IPS-NIHi11 (cell line): ENCODE results near the gene DPH5.
A peak's percentile ranks its signal among the peaks of the same experiment; 100 is the strongest.
"Not testable (repeated sequence)": the region's sequence is repeated elsewhere in the genome, so short reads cannot be mapped to it uniquely, and the experiment has no call there.

ENCODE experiments used
- DNase-seq: peaks from one replicate; pipeline ENCODE4 v3.0.0; 2012; ENCODE audit warnings: mixed read lengths, low spot score

The DPH5 gene, protein sequence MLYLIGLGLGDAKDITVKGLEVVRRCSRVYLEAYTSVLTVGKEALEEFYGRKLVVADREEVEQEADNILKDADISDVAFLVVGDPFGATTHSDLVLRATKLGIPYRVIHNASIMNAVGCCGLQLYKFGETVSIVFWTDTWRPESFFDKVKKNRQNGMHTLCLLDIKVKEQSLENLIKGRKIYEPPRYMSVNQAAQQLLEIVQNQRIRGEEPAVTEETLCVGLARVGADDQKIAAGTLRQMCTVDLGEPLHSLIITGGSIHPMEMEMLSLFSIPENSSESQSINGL

GRCh38 chr1:101025657-101026429 is at the start of gene DPH5:
TSS of gene DPH5 (minus strand) at chr1:101025784. CDS start at chr1:101025443, 341 bp downstream.
- peak; percentile 87 for DNase-seq

- no peak for DNase-seq
Observed at GRCh38 chr1:101073836-101074235, 48.3 kb upstream of the DPH5 start.

GRCh38 chr1:101071470-101071891 is 45.9 kb upstream of the DPH5 start:
- no peak for DNase-seq

DNA sequence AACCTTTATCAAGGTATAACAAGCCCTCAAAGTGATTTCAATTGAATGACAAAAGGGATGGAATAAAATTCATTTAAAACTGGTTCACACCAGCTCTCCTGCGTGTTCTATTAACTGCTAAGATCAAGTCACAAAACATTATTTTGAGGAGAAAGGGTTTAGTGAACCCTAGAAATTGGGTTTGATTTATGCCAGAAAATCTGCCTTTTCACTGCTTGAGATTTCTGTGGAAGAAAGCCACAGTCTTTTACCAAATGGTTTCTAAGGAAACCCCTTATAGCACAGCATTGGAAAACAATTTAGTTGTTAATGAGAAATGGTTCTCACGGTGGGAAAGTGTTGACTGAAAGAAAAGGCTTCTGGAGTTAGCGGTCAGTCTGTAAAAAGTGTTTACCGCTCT is 43.6 kb upstream of the DPH5 start:
- no peak for DNase-seq

DNA sequence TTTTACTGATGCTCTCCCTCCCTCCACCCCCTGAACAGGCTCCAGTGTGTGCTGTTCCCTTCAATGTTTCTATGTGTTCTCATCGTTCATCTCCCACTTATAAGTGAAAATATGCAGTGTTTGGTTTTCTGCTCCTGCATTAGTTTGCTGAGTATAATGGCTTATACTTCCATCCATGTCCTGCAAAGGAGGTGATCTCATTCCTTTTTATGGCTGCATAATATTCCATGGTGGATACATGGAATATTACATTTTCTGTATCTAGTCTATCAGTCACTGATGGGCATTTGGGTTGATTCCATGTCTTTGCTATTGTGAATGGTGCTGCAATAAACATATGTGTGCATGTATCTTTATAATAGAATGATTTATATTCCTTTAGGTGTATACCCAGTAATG is 41.4 kb upstream of the DPH5 start:
- DNase-seq, result not testable (repeated sequence)

GRCh38 chr1:101066260-101066936 is 40.8 kb upstream of the DPH5 start:
- no peak for DNase-seq

- no peak for DNase-seq
Observed at GRCh38 chr1:101065575-101065974, 40.0 kb upstream of the DPH5 start.

DNA sequence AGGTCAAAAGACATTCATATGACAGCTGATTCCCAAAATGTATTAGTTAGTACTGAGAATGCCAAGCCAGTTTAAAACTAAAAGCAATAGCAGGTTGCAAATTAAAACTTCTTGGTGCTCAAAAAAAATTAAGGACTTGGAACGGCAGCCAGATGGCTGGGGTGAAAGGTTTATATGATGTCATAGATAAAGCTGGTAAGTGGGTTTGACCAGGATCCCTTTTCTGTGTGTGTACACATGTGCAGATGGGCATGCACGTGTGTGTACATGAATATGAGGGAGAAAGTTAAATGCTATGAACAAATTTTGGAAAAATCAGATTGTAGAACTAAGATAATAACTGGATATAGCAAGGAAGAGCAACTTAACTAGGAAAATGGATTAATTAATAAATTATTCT is 39.1 kb upstream of the DPH5 start:
- DNase-seq, result no peak

GRCh38 chr1:101060992-101061391 is 35.4 kb upstream of the DPH5 start:
- DNase-seq, result no peak

DNA sequence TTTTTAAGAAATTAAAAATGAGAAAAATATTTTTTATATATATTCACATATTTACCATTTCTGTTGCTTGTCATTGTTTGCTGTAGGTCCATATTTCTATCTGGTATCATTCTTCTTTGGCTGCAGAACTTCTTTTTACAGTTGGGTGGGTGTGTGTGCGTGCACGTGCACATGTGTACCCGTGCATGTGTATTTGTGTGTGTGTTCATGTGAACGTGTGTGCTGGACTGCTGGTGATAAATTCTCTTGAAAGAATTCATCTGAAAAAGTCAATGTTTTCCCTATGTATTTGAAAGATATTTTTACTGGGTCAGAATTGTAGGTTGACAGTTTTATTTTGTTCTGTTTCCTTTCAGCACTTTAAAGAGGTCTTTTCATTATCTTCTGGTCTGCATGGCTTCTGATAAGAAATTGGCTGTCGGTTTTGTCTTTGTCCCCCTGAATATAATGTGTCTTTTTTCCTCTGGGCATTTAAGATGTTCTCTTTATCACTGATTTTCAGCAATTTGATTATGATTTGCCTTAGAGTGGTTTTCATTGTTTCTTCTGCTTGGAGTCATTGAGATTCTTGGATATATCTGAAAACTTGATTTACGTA is 34.5 kb upstream of the DPH5 start:
- no peak for DNase-seq

- no peak for DNase-seq
Observed at GRCh38 chr1:101055623-101056022, 30.0 kb upstream of the DPH5 start.

GRCh38 chr1:101051688-101052638 is 26.4 kb upstream of the DPH5 start:
- no peak for DNase-seq

- DNase-seq, result no peak
Observed at GRCh38 chr1:101050869-101051268, 25.3 kb upstream of the DPH5 start.

DNA sequence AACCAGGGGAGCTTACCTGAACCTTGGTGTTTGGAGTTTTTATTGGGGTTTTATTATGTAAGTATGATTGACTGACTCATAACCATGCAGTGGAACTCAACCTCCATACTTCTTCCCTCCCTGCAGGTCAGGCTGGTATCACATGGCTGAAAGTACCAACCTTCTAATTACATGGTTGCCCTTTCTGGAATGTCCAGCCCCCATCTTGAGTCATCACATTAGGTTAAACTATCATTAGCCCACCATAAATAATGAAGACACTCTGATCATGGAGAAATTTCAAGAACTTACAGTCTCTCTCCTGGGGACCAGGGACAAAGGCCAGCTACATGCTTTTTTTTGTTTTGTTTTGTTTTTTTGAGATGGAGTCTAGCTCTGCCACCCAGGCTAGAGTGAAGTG is 19.2 kb upstream of the DPH5 start:
- no peak for DNase-seq

- no peak for DNase-seq
Observed at GRCh38 chr1:101044259-101044658, 18.7 kb upstream of the DPH5 start.

DNA sequence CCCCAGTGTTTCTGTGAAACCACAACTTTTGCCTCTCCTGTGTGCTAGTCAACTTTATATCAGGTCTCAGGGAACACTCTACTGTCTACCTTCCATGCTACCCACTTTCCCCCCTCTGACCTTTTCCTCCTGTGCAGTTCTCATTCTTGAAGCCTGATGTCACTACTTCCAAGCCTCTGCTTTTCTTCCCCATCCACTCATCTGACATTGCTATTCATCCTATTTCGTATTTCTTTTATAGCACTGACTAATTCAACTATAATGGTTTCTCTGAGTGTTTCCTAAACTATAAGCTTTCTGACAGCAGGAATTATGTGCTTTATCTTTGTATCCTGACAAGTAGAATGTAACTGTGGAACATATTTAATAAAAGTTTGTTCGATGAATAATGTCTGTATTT is 18.2 kb upstream of the DPH5 start:
- peak; percentile 3 for DNase-seq

DNA sequence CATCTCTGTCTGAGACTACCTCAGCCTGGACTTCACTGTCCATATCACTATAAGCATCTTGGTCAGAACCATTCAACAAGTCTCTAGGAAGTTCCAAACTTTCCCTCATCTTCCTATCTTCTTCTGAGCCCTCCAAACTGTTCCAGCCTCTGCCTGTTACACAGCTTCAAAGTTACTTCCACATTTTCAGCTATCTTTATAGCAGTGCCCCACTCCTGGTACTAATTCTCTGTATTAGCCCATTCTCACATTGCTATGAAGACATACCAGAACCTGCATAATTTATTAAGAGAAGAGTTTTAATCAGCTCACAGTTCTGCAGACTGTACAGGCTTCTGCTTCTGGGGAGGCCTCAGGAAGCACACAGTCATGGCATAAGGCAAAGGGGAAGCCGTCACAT is 15.7 kb upstream of the DPH5 start:
- DNase-seq, result no peak

DNA sequence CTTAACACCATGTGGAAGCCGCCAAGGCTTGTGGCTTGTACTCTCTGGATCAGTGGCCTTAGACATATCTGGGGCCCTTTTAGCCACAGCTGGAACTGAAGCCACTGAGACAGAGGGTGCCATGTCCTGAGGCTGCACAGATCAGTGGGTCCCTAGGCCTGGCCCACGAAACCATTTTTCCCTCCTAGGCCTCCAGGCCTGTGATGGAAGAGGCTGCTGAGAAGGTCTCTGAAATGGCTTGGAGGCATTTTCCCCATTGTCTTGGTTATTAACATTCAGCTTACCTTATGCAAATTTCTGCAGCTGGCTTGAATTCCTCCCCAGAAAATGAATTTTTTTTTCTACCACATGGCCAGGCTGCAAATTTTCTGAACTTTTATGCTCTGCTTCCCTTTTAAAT is 15.1 kb upstream of the DPH5 start:
- no peak for DNase-seq

GRCh38 chr1:101039245-101039644 is 13.7 kb upstream of the DPH5 start:
- DNase-seq, result no peak

- no peak for DNase-seq
Observed at GRCh38 chr1:101037316-101037715, 11.7 kb upstream of the DPH5 start.

GRCh38 chr1:101033017-101033416 is 7.4 kb upstream of the DPH5 start:
- DNase-seq, result no peak
